HepG2 (cell line): Measurements from ENCODE around the gene BCL2L2. TPM values are rescaled to one million over a fixed set of nuclear protein-coding genes. Genes with fewer than 3 reads are reported as not detected.

ENCODE experiments used
- KAT7 ChIP-seq: IDR thresholded peaks from 2 replicates; pipeline ENCODE4 v1.6.1; 2018; ENCODE audit warnings: borderline replicate concordance, missing compliant biosample characterization
- NAIF1 ChIP-seq: sonication (generic); formaldehyde crosslinking; IDR thresholded peaks from 2 replicates; pipeline ENCODE4 v1.5.0; 2020; ENCODE audit warnings: mild to moderate bottlenecking, missing genetic modification reagents, borderline replicate concordance
- NKX3-1 ChIP-seq: sonication (generic); formaldehyde crosslinking; IDR thresholded peaks from 2 replicates; pipeline ENCODE4 v1.5.0; 2020; ENCODE audit warnings: missing genetic modification reagents
- PCBP1 ChIP-seq: fragments of 200-400 bp; formaldehyde crosslinking; IDR thresholded peaks from 2 replicates; pipeline ENCODE4 v1.6.1; 2017; ENCODE audit warnings: mild to moderate bottlenecking, low read depth, low read length, borderline replicate concordance
- POLR2AphosphoS2 ChIP-seq: IDR thresholded peaks from 2 replicates; pipeline ENCODE4 v1.6.1; 2011; ENCODE audit warnings: low read depth, low read length, improper control_type of control experiment
- RAD51 ChIP-seq: fragments of 450-650 bp; IDR thresholded peaks from 2 replicates; pipeline ENCODE4 v1.6.1; 2016; ENCODE audit warnings: borderline replicate concordance
- RFX3 ChIP-seq: IDR thresholded peaks from 2 replicates; pipeline ENCODE4 v1.6.1; 2016; ENCODE audit warnings: missing biosample characterization, missing genetic modification reagents
- SMYD3 ChIP-seq: sonication (generic); formaldehyde crosslinking; IDR thresholded peaks from 2 replicates; pipeline ENCODE4 v1.8.1; 2023; ENCODE audit warnings: mild to moderate bottlenecking, missing genetic modification reagents
- STAG1 ChIP-seq: sonication (generic); formaldehyde crosslinking; IDR thresholded peaks from 2 replicates; pipeline ENCODE4 v1.4.0; 2020; ENCODE audit warnings: missing genetic modification reagents
- TBL1XR1 ChIP-seq: fragments of 150-350 bp; IDR thresholded peaks from 2 replicates; pipeline ENCODE4 v1.6.1; 2014; ENCODE audit warnings: borderline replicate concordance, low read length; ENCODE audit not compliant: partially characterized antibody
- ZKSCAN5 ChIP-seq: sonication (generic); formaldehyde crosslinking; IDR thresholded peaks from 2 replicates; pipeline ENCODE4 v1.5.1; 2020; ENCODE audit warnings: mild to moderate bottlenecking, missing genetic modification reagents
- ZNF234 ChIP-seq: sonication (generic); formaldehyde crosslinking; conservative IDR thresholded peaks from 2 replicates; pipeline ENCODE4 v1.5.1; 2020; ENCODE audit warnings: mild to moderate bottlenecking, missing genetic modification reagents
- ZNF253 ChIP-seq: sonication (generic); formaldehyde crosslinking; IDR thresholded peaks from 2 replicates; pipeline ENCODE4 v1.8.0; 2022; ENCODE audit warnings: mild to moderate bottlenecking, missing genetic modification reagents, borderline replicate concordance
- ZNF446 ChIP-seq: sonication (generic); formaldehyde crosslinking; IDR thresholded peaks from 2 replicates; pipeline ENCODE4 v1.5.0; 2020; ENCODE audit warnings: mild to moderate bottlenecking, missing genetic modification reagents
- ZNF773 ChIP-seq: sonication (generic); formaldehyde crosslinking; IDR thresholded peaks from 2 replicates; pipeline ENCODE4 v1.4.0; 2020; ENCODE audit warnings: missing genetic modification reagents, borderline replicate concordance
- polyA plus RNA-seq, 8 experiments: library from polyadenylated mRNA; depleted of rRNA in 3 of 8; stranded (reverse) in 7 of 8; unstranded in 1 of 8; fragments of >200 nt; fragmentation: Illumina TruSeq in 4 of 8; extraction: Trizol in 4 of 8; gene quantifications; 2 replicates each; pipeline versions ENCODE4 v1.2.1 to v1.2.3, GENCODE V29; 2011 to 2016; ENCODE audit warnings: low read depth in 4 of 8, missing spikeins in 1 of 8, mixed read lengths in 1 of 8; ENCODE audit not compliant: insufficient read depth in 1 of 8
- total RNA-seq, 5 experiments: library from RNA; depleted of rRNA; stranded (reverse); fragments of >200 nt; fragmentation: Illumina TruSeq; extraction: Trizol; gene quantifications; 2 replicates each; pipeline ENCODE4 v1.2.3, GENCODE V29; 2016; ENCODE audit warnings: low read depth in 1 of 5
- TF ChIP-seq, protein P1 (sequence below): sonication (generic); formaldehyde crosslinking; IDR thresholded peaks from 2 replicates; pipeline ENCODE4 v1.4.0; 2020; ENCODE audit warnings: missing genetic modification reagents, borderline replicate concordance
- TF ChIP-seq, protein P2 (sequence below): IDR thresholded peaks from 2 replicates; pipeline ENCODE4 v1.6.1; 2018; ENCODE audit warnings: missing genetic modification reagents, mild to moderate bottlenecking, missing compliant biosample characterization
- TF ChIP-seq, protein P3 (sequence below): sonication (generic); formaldehyde crosslinking; IDR thresholded peaks from 2 replicates; pipeline ENCODE4 v1.4.0; 2020; ENCODE audit warnings: missing genetic modification reagents
- TF ChIP-seq, protein P4 (sequence below): sonication (generic); formaldehyde crosslinking; IDR thresholded peaks from 2 replicates; pipeline ENCODE4 v1.4.0; 2020; ENCODE audit warnings: missing genetic modification reagents
- TF ChIP-seq, protein P5 (sequence below): sonication (generic); formaldehyde crosslinking; IDR thresholded peaks from 2 replicates; pipeline ENCODE4 v1.4.0; 2020; ENCODE audit warnings: mild to moderate bottlenecking, low read depth, missing genetic modification reagents

Gene BCL2L2
- total and polyA plus RNA-seq, 2 of the 13 experiments (the other 11 are each of a cell fraction or from before 2014, with no cell fraction given) = 28.1 to 49.8 TPM

DNA sequence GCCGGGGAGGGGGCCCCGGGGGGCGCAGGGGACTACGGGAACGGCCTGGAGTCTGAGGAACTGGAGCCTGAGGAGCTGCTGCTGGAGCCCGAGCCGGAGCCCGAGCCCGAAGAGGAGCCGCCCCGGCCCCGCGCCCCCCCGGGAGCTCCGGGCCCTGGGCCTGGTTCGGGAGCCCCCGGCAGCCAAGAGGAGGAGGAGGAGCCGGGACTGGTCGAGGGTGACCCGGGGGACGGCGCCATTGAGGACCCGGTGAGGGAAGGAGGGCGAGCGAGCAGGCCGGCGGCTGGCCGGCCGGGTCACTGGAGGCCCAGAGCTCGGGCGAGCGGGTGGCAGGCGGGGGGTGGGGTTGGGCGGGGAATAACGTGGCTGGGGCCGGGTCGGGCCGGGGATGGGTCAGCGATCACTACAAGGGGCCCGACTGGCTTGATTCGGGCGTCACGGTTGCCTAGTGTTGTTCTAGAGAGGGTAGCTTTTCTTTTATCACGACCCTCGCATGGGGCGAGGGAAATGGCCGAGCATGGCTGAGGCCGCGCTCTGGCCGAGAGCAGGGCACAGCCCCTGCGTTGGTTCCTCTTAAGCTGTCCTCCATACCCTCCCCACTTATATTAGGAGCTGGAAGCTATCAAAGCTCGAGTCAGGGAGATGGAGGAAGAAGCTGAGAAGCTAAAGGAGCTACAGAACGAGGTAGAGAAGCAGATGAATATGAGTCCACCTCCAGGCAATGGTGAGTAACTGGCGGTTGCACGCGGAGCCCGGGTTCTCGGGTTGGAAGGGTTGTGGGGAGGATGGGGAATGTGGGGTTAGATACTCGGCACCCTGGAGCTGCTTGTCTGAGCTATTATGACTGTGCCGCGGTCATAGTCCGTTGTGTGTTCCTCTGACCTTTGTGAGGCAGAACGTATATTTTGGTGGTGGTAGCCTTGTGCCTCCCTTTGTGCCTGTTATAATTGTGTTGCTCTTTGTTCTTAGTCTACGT, 15.2 kb downstream of the BCL2L2 start (continued):
- TF ChIP-seq, protein P1, sequence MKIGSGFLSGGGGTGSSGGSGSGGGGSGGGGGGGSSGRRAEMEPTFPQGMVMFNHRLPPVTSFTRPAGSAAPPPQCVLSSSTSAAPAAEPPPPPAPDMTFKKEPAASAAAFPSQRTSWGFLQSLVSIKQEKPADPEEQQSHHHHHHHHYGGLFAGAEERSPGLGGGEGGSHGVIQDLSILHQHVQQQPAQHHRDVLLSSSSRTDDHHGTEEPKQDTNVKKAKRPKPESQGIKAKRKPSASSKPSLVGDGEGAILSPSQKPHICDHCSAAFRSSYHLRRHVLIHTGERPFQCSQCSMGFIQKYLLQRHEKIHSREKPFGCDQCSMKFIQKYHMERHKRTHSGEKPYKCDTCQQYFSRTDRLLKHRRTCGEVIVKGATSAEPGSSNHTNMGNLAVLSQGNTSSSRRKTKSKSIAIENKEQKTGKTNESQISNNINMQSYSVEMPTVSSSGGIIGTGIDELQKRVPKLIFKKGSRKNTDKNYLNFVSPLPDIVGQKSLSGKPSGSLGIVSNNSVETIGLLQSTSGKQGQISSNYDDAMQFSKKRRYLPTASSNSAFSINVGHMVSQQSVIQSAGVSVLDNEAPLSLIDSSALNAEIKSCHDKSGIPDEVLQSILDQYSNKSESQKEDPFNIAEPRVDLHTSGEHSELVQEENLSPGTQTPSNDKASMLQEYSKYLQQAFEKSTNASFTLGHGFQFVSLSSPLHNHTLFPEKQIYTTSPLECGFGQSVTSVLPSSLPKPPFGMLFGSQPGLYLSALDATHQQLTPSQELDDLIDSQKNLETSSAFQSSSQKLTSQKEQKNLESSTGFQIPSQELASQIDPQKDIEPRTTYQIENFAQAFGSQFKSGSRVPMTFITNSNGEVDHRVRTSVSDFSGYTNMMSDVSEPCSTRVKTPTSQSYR (CRISPR knock-in tag) = 0 out of 2 replicates have a peak, but pooled peaks have one; percentile 7
- peak; percentile 99 for TF ChIP-seq KAT7 (CRISPR knock-in tag)
- TF ChIP-seq ZKSCAN5 (CRISPR knock-in tag) = no peak
- no peak for TF ChIP-seq RAD51
- no peak for TF ChIP-seq POLR2AphosphoS2
- TF ChIP-seq PCBP1 = no peak
- TF ChIP-seq, protein P2, sequence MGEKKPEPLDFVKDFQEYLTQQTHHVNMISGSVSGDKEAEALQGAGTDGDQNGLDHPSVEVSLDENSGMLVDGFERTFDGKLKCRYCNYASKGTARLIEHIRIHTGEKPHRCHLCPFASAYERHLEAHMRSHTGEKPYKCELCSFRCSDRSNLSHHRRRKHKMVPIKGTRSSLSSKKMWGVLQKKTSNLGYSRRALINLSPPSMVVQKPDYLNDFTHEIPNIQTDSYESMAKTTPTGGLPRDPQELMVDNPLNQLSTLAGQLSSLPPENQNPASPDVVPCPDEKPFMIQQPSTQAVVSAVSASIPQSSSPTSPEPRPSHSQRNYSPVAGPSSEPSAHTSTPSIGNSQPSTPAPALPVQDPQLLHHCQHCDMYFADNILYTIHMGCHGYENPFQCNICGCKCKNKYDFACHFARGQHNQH (CRISPR knock-in tag) = peak; percentile 3; the same call in 1 of the 2 replicates
- peak; percentile 72; the same call in 1 of the 2 replicates for TF ChIP-seq NAIF1 (CRISPR knock-in tag)
- TF ChIP-seq ZNF234 (CRISPR knock-in tag) = no peak
- no peak for TF ChIP-seq TBL1XR1
- TF ChIP-seq RFX3 (CRISPR knock-in tag) = no peak
- no peak for TF ChIP-seq ZNF253 (CRISPR knock-in tag)
- no peak; the same call in 1 of the 2 replicates for TF ChIP-seq SMYD3 (CRISPR knock-in tag)
- no peak; the same call in none of the 2 replicates for TF ChIP-seq ZNF773
- TF ChIP-seq NKX3-1 (CRISPR knock-in tag) = peak; percentile 70
- TF ChIP-seq STAG1 (CRISPR knock-in tag) = 0 out of 2 replicates have a peak, but pooled peaks have one; percentile 7
- TF ChIP-seq, protein P3, sequence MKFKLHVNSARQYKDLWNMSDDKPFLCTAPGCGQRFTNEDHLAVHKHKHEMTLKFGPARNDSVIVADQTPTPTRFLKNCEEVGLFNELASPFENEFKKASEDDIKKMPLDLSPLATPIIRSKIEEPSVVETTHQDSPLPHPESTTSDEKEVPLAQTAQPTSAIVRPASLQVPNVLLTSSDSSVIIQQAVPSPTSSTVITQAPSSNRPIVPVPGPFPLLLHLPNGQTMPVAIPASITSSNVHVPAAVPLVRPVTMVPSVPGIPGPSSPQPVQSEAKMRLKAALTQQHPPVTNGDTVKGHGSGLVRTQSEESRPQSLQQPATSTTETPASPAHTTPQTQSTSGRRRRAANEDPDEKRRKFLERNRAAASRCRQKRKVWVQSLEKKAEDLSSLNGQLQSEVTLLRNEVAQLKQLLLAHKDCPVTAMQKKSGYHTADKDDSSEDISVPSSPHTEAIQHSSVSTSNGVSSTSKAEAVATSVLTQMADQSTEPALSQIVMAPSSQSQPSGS (CRISPR knock-in tag) = peak; percentile 48; the same call in 1 of the 2 replicates
- TF ChIP-seq, protein P4, sequence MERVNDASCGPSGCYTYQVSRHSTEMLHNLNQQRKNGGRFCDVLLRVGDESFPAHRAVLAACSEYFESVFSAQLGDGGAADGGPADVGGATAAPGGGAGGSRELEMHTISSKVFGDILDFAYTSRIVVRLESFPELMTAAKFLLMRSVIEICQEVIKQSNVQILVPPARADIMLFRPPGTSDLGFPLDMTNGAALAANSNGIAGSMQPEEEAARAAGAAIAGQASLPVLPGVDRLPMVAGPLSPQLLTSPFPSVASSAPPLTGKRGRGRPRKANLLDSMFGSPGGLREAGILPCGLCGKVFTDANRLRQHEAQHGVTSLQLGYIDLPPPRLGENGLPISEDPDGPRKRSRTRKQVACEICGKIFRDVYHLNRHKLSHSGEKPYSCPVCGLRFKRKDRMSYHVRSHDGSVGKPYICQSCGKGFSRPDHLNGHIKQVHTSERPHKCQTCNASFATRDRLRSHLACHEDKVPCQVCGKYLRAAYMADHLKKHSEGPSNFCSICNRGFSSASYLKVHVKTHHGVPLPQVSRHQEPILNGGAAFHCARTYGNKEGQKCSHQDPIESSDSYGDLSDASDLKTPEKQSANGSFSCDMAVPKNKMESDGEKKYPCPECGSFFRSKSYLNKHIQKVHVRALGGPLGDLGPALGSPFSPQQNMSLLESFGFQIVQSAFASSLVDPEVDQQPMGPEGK (CRISPR knock-in tag) = peak; percentile 80
- TF ChIP-seq, protein P5, sequence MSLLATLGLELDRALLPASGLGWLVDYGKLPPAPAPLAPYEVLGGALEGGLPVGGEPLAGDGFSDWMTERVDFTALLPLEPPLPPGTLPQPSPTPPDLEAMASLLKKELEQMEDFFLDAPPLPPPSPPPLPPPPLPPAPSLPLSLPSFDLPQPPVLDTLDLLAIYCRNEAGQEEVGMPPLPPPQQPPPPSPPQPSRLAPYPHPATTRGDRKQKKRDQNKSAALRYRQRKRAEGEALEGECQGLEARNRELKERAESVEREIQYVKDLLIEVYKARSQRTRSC (CRISPR knock-in tag) = 0 out of 2 replicates have a peak, but pooled peaks have one; percentile 59
- peak; percentile 93 for TF ChIP-seq ZNF446 (CRISPR knock-in tag)
